Measurements from ENCODE around the gene RAPGEF4.

DNA sequence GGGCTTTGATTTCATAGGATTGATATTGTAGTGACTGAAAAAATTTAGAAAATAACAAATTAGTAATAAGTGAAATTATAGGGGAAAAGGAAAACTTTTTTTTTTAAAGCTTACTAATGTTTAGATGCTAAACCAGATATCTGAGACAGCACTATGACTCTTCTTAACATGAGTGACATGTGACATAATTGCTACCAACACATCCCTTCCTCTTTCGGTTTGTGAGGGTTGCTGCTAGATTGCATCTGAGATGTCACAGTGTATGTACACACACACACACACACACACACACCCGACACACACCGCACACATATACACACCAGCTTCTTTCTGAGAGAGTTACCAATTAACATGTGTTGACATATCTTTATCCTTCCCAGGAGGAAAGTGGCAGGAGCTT, 18.0 kb downstream of the RAPGEF4 start:
- TF ChIP-seq, protein P1, sequence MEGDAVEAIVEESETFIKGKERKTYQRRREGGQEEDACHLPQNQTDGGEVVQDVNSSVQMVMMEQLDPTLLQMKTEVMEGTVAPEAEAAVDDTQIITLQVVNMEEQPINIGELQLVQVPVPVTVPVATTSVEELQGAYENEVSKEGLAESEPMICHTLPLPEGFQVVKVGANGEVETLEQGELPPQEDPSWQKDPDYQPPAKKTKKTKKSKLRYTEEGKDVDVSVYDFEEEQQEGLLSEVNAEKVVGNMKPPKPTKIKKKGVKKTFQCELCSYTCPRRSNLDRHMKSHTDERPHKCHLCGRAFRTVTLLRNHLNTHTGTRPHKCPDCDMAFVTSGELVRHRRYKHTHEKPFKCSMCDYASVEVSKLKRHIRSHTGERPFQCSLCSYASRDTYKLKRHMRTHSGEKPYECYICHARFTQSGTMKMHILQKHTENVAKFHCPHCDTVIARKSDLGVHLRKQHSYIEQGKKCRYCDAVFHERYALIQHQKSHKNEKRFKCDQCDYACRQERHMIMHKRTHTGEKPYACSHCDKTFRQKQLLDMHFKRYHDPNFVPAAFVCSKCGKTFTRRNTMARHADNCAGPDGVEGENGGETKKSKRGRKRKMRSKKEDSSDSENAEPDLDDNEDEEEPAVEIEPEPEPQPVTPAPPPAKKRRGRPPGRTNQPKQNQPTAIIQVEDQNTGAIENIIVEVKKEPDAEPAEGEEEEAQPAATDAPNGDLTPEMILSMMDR (IDR thresholded peaks at IDR 0.05), result no peak
- TF ChIP-seq POLR2A (IDR thresholded peaks at IDR 0.05), result no peak

Data from Peyer's patch (tissue), 4 donors.